ENCODE results near the gene SLMAP. TPM values are rescaled to one million over a fixed set of nuclear protein-coding genes. Genes with fewer than 3 reads are reported as not detected.

SLMAP gene
- total and polyA plus RNA-seq, 10 donors: 7.8 to 77.3 (median 62.9) TPM

DNA sequence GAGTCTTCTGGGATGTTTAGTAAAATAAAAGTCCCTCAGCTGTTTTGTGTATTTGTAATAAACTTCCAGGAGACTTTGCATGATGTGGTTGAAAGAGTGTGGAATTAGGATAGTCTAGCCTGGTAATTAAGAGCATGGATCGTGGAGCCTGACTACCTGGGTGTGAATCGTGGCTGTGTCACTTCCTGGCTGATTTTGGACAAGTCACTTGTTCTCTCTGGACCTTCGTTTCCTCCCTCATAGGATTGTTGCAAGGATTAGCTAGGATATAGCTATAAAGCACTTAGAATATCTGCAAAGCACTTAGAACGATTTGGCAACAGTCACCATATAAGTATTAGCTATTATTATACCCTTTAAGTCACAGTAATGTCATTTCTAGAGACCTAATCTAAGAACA is 40.2 kb downstream of the SLMAP start:
- Histone ChIP-seq H3K4me1 (peaks cover 0 to 47% (median 9%) of the 10 kb centered on the region in 6 donors), H3K36me3 (no peaks in the 10 kb centered on the region), H3K27me3 (replicated peaks in 1 of 7) (no peaks in the 10 kb centered on the region), H3K9me3 (no peaks in the 10 kb centered on the region), H3K27ac (no peak overlapping the region), H3K4me3 (no peak overlapping the region)
- DNase-seq: no peak
- no peak for TF ChIP-seq POLR2A (IDR thresholded peaks at IDR 0.05)
- TF ChIP-seq, protein P1, sequence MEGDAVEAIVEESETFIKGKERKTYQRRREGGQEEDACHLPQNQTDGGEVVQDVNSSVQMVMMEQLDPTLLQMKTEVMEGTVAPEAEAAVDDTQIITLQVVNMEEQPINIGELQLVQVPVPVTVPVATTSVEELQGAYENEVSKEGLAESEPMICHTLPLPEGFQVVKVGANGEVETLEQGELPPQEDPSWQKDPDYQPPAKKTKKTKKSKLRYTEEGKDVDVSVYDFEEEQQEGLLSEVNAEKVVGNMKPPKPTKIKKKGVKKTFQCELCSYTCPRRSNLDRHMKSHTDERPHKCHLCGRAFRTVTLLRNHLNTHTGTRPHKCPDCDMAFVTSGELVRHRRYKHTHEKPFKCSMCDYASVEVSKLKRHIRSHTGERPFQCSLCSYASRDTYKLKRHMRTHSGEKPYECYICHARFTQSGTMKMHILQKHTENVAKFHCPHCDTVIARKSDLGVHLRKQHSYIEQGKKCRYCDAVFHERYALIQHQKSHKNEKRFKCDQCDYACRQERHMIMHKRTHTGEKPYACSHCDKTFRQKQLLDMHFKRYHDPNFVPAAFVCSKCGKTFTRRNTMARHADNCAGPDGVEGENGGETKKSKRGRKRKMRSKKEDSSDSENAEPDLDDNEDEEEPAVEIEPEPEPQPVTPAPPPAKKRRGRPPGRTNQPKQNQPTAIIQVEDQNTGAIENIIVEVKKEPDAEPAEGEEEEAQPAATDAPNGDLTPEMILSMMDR (IDR thresholded peaks at IDR 0.05 in 8 of 11, conservative IDR thresholded peaks at IDR 0.05 in 3 of 11): no peak
- no peak for TF ChIP-seq POLR2AphosphoS5 (IDR thresholded peaks at IDR 0.05)
- 44 to 66% (median 51%) methylated on average over 4 of the region's 4 CpGs for WGBS, 5 donors
- intact Hi-C loops (cut with DNase I; ENCODE audit: low total_unique reads): no loop called here

DNA sequence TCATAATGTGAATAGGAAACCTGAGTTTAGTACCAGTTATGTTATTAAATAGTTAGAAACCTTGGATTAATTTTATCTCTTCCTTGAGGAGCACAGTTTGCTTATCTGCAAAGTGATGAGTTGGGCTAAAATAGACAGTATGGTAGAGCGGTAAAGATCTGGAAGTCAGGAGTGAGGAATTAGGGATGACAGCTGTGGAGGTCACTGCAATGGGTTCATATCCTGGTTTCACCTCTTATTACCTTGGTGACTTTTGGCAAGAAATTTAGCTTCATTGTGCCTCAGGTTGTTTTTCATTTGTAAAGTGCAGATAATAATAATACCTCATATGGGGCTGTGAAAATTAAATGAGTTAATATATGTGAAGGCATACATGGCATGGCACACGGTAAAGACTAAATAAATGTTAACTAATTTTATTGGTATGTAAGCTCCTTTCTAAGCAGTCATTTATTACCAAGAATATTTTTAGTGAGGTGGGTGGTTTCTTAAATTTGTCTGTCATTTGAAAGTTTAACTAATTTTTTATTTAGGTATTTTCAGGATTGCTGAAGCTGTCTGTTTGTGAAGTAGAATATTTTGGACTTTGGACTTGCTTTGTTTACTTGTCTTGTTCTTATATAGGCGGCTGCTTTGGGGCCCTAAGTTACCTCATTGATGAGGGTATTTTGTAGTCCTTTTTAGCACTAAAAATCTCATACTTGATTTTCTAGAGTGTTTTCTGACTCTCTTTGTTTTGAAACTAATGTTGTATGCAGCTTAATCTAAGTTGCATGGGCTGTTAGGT is 41.8 kb downstream of the SLMAP start:
- DNase-seq: no peak
- WGBS, 5 donors: 85 to 97% (median 94%) methylated on average over 3 of the region's 3 CpGs
- H3K4me1 ChIP-seq: peaks cover 0 to 52% (median 12%) of the 10 kb centered on the region in 6 donors
- H3K36me3 ChIP-seq: no peaks in the 10 kb centered on the region
- intact Hi-C loops (cut with DNase I; ENCODE audit: low total_unique reads): no loop called here
- H3K4me3 ChIP-seq: no peak overlapping the region
- H3K27ac ChIP-seq: no peak overlapping the region
- TF ChIP-seq POLR2AphosphoS5 (IDR thresholded peaks at IDR 0.05) (no peak), POLR2A (IDR thresholded peaks at IDR 0.05) (no peak)
- TF ChIP-seq, protein P1 (IDR thresholded peaks at IDR 0.05 in 8 of 11, conservative IDR thresholded peaks at IDR 0.05 in 3 of 11): no peak
- no peaks in the 10 kb centered on the region for H3K27me3 ChIP-seq (replicated peaks in 1 of 7)
- no peaks in the 10 kb centered on the region for H3K9me3 ChIP-seq

DNA sequence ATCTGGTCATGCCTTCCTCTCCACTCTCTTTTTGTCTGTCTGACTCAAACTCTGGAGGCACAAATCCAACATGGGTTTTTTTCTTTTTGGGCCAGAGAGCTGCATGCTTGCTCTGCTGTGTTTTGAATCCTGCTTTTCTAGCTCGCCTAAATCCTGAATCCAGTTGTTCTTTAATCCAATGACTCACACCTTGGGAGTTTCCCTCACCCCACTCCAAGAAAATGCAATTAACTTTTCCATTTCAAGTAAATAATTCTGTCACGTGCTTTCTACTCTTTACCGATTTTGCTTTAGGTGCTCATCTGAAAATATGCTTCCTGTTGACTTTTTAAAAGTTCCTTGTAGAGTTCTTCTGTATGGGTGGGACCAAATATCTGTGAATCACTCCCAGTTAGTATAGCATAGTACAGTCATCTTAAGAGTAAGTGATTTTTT is 47.6 kb downstream of the SLMAP start:
- no peak for TF ChIP-seq POLR2A (IDR thresholded peaks at IDR 0.05)
- TF ChIP-seq, protein P1 (IDR thresholded peaks at IDR 0.05 in 8 of 11, conservative IDR thresholded peaks at IDR 0.05 in 3 of 11): no peak
- no peak for TF ChIP-seq POLR2AphosphoS5 (IDR thresholded peaks at IDR 0.05)
- Histone ChIP-seq H3K36me3 (no peaks in the 10 kb centered on the region), H3K27me3 (replicated peaks in 1 of 7) (no peaks in the 10 kb centered on the region), H3K27ac (peak overlapping the region; percentile 4 to 57 (median 32)), H3K4me1 (peaks cover 11 to 64% (median 16%) of the 10 kb centered on the region in 6 donors), H3K9me3 (peaks cover 0 to 4% (median 0%) of the 10 kb centered on the region in 8 donors), H3K4me3 (no peak overlapping the region)
- WGBS, 5 donors: 20 to 27% (median 22%) methylated on average over 3 of the region's 3 CpGs
- intact Hi-C loops (cut with DNase I; ENCODE audit: low total_unique reads): no loop called here
- DNase-seq: no peak

DNA sequence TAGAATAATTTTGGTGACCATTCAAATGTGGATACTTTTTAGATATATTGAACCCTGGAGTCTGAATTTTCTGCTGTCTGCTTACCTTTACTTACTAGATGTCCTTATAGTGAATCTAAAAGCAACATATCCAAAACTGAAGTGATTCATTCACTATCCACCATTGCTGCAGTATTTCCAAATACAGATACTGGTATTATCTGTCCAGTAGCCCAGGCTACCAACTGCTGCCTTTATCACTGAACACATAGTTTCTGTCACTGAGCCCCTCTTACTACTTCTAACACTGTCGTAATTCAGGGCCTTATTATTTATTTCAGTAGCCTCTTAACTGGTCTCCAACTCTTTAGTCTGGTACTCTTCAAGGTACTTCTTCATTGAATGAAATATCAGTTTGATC is 49.2 kb downstream of the SLMAP start:
- Histone ChIP-seq H3K36me3 (no peaks in the 10 kb centered on the region), H3K27me3 (replicated peaks in 1 of 7) (no peaks in the 10 kb centered on the region), H3K4me3 (no peak overlapping the region), H3K27ac (no peak overlapping the region), H3K4me1 (peaks cover 11 to 69% (median 16%) of the 10 kb centered on the region in 6 donors), H3K9me3 (peaks cover 0 to 4% (median 0%) of the 10 kb centered on the region in 8 donors)
- TF ChIP-seq, protein P1 (IDR thresholded peaks at IDR 0.05 in 8 of 11, conservative IDR thresholded peaks at IDR 0.05 in 3 of 11): no peak
- TF ChIP-seq POLR2AphosphoS5 (IDR thresholded peaks at IDR 0.05) (no peak), POLR2A (IDR thresholded peaks at IDR 0.05) (no peak)
- WGBS, 5 donors: 94 to 100% (median 97%) methylated on average over 1 of the region's 1 CpG
- intact Hi-C loops (cut with DNase I; ENCODE audit: low total_unique reads): no loop called here
- no peak for DNase-seq
